ENCODE measurements around the gene DCDC2C.
"Not testable (repeated sequence)": the region's sequence is repeated elsewhere in the genome, so short reads cannot be mapped to it uniquely, and the experiment has no call there.

DCDC2C gene, protein sequence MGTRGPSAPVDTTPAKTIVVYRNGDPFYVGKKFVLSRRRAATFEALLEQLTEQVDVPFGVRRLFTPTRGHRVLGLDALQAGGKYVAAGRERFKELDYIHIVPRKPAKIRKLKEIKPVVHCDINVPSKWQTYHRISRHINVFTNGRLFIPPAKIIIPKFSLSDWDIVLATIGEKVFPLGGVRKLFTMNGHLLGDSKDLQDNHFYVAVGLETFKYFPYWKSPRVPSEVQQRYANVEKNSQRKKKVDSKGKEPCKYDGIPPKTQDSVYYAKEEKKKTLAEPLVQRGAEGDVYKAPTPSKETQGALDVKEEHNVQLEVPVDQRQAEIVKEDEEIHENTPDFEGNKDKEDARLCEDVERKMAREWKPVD

DNA sequence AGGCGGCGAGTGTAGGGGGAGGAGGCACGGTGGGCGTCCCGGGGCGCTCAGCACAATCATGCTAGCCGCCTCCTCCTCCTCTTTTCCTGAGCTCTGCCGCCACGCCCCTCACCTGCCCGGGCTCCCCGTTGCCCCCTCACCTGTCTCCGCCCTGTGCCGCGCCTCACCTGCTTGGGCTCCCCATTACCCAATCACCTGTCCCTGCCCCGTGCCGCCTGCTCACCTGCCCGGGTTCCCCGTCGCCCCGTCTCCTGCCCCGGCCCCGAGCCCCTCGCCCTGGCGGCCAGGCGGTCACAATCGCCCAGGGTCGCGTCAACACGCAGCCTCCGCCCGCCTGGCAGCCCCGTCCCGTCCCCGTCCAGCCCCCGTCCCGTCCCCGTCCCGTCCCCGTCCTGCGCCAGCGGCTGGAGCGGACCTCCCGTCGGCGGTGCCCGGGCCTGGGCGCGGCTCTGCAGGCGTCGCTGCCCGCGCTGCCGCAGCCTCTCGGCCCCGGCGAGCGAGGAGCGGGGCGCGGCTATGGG is at the start of gene DCDC2C:
TSS of gene DCDC2C (plus strand) at position 340 of the 521 bp plus-strand sequence. CDS start at position 517, 177 bp downstream.
- no peak for DNase-seq (ENCODE audit: low read depth in 2 of 2, low spot score in 1 of 2)

DNA sequence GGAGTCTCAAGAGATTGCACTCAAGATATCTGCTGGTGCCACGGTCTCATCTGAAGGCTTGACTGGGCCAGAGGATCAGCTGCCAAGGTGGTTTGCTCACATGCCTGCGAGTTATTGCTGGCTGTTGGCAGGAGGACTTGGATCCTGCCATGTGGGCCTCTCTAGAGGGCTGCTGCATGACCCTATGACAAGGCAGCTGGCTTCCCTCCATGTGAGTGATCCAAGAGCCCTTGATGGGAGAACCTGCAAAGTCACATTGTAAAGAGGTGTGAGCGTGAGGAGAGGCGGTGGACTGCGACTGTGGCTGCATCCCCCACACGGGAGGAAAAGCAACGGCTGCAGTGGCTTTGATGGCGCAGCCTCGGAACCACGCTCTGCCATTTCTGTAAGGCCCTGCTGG is 49.4 kb upstream of the DCDC2C start:
- no peak for DNase-seq (ENCODE audit: low read depth in 2 of 2, low spot score in 1 of 2)

DNA sequence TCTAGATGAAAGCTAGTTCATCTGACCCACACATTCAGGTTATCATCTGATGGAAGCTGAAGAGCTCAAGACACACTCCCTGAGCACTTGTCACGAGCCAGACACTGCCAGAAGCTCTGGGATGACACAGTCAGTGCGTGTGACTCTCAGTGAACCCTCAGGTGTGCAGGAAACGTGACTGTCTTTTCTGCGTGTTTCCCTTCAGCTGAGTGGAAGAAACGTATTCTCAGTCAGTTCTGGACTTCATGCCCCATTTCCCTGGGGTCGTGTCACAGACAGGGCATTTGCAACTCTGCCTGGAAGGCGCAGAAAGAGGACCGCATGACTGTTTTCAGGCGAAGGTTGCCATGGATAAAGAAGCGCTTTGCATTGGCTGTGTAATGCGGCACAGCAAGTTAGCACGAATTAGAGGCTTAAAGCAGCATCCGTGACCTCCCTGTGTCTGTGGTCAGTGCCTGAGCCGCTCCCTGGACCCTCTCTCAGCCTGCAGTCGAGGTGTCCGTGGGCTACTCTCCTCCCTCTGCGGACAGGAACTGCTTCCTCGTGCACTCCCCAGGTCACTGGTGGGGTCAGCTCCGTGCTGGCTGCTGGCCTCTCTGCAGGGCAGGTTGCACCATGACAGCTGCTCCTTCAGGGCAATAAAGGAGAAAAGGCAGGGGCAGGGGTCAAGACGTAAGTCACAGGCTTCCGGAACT is 48.7 kb upstream of the DCDC2C start:
- DNase-seq (ENCODE audit: low read depth in 2 of 2, low spot score in 1 of 2) = no peak

DNA sequence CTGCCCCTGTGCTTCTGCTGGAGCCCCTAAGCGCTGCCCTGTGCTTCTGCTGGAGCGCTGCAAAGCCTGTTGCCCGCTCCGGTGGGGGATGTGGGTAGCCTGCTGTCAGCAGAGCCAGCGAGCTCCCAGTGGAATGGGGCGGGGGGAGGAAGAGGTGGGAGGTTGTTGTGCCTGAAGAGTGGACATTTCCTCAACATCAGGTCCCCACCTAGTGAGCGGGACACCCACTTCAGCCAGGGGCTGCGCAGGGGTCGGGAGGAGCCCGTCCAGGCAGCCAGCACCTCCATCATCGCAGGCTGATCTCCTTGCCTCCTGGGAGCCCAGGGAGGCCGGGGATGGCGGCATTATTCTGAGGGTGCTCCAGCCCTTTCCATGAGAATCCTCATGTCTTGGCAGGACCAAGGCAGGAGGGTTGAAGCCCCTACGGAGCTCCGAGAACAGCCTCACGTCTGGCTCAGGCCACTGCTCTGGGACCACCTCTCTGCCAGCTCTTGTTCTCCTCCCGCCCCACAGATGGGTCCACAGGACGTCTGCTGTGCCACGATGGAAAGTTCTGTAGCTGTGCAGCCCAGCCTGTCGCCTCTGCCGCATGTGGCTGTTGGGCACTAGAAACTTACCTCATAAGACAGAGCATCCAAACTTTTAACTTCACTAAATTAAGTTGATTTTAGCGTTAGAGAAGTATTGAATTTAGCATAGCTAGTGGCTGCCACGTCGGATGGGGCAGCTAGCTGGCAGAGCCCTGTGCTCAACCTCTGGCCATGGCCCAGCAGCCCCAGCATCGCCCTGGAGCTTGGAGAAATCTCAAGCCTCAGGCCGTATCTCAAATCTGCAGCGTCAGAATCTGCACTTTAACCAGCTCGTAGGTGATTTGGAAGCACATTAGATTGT is 47.3 kb upstream of the DCDC2C start:
- no peak for DNase-seq (ENCODE audit: low read depth in 2 of 2, low spot score in 1 of 2)

DNA sequence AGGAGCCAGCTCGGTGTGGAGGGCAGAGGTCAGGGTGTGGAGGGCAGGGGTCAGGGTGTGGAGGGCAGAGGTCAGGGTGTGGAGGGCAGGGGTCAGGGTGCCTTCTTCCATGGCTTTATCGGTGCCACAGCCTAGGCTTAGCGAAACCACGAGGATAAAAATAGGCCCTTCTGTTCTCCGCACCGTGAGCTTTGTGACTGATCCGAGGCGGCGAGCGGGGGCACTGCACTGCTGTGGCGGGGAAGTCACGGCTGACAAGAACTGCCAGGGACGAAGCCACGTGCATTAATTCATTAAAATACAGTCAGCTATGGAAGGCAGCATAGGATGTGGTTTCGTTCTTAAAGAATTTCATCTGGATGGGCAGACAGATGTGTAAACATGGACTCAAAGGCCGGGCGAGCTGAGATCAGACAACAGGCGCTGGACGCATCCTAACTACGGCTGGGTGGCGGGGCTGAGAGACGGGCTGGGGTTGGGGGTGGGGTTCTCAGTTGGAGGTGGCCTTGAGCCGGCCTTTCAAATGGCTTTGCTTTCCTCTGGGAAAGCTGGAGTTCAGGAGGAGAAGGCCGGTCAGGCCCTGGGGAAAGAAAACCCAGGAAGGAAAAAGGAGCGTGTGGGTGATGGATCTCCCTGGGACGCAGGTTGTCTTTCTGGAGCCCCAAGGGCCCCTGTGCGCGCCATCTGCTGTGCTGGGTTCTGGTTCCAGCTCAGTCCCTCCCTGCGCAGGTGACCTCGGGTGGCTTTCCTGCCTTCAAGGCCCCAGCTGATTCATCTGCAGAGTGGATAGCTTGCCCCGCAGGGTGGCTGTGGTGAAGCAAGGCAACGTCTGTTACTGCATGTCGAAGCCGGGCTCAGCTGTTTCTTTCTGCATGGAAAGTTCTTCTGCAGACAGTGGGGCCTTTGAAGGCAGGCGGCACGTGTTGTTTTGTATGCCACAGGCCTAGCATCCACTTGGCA is 46.3 kb upstream of the DCDC2C start:
- no peak for DNase-seq (ENCODE audit: low read depth in 2 of 2, low spot score in 1 of 2)

DNA sequence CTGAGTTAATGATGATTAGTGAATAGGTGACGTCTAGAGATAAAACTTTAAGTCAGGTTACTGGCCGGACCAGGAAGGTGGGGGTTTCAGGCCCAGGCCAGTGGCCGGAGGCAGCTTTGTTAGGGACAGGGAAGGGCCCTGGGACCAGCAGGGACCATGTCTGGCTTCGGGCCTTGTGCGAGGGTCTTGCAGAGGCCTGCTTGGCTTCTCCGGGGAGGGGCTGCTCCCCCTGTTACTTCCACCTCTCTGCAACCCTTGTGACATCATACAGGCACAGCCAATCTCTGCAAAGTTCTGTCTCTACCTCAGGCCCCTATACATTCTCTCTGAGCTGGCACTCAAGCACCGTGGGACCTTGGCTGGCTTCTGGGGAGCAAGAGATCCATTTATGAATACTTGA is 45.5 kb upstream of the DCDC2C start, which contains the start of gene ALLC:
TSS of gene ALLC (plus strand) at position 320 of the 400 bp plus-strand sequence. CDS start 12,958 bp downstream, outside the sequence.
- DNase-seq (ENCODE audit: low read depth in 2 of 2, low spot score in 1 of 2) = no peak

DNA sequence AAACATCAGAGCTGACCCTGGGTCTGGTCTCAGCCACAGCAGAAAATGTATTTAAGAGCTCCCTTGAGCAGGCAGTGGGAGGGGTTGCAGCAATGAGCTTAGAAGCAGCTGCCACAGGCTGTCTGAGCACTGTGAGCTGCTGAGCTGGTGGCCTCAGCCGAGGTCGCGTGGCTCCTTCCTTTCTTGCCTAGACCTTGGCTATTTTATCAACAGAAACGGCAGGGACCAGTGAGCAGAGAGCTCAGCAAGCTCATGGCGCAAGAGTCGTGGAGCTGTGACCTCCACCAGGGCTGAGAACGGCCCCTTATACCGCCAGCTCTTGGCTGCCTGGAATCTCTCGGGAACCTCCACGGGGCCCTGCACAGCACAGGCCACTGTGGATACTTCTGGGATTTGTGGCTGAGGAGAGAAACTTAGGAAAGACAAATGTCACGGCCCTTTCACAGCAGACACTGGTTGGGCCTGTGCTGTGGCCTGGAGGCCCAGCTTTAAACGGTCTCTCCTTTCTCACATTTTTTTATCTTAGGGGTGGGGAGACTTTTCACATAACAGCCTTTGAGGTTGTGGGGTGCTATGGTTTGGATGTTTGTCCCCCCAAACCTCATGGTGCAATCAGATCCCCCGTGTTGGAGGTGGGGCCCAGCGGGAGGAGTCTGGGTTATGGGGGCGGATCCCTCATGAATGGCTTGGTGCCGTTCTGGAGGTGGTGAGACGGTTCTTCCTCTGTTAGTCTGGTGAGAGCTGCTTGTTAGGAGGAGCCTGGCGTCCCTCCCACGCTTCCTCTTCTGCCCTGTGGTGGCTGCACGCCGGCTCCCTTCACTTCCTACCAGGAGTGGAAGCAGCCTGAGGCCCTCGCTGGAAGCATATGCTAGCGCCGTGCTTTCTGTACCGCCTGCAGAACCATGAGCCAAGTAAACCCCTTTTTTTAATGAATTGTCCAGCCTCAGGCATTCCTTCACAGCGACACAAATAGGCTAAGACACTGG is 43.6 kb upstream of the DCDC2C start:
- DNase-seq (ENCODE audit: low read depth in 2 of 2, low spot score in 1 of 2) = no peak

DNA sequence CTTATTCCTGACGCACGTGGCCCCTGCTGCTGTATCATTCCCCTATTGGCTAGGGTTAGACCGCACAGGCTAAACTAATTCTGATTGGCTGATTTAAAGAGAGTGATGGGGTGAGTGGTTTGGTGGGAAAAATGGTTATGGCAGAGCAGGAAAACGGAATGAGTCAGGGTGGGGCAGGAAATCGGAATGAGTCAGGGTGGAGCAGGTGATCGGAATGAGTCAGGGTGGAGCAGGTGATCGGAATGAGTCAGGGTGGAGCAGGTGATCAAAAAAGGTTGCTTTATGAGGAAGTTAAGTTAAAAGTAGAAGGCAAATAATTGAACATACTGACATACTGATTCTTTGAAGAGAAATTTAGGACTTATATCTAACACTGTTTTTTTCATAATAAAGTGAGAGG is 42.7 kb upstream of the DCDC2C start:
- DNase-seq (ENCODE audit: low read depth in 2 of 2, low spot score in 1 of 2) = not testable (repeated sequence)

DNA sequence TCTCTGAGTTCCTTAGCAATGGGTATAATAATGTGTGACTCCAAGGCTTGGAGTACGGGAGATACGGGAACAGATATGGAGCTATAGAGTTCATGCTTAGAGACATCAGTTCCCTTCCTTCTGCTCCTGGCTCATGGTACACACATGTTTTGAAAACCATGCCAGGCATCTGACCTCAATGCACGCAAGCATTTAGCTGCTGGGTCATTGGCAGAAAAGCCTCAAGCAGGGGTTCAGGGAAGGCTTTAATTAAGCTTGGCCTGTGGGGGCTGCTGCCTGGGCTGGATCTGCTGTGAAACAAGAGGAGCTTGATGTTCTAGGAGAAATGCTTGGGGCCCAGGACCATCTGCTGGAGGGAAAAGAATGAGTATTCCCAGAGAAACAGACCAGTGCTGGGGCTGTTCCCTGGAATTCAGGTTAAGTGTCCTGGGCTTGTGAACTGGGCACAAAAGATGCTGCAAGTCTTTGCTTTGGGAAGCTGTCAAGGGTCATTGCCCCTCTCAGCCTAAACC is 42.2 kb upstream of the DCDC2C start:
- no peak for DNase-seq (ENCODE audit: low read depth in 2 of 2, low spot score in 1 of 2)

DNA sequence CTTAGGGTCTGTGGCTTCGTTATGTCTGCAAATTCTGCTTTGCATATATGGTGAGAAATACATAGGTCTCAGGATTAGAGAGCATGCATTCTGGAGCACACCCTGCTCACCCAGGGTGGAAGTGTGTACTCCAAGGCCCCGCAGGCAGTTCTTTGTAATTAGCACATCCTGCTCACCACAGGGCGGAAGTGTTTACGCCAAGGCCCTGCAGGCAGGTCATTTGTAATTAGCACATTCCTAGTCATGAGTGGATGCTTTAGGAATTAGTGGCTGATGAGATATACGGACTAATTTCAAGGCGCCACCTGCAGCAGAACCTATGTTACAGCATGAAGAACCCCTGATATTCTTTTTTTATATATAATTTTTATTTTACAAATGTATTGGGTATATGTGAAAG is 41.1 kb upstream of the DCDC2C start:
- no peak for DNase-seq (ENCODE audit: low read depth in 2 of 2, low spot score in 1 of 2)

DNA sequence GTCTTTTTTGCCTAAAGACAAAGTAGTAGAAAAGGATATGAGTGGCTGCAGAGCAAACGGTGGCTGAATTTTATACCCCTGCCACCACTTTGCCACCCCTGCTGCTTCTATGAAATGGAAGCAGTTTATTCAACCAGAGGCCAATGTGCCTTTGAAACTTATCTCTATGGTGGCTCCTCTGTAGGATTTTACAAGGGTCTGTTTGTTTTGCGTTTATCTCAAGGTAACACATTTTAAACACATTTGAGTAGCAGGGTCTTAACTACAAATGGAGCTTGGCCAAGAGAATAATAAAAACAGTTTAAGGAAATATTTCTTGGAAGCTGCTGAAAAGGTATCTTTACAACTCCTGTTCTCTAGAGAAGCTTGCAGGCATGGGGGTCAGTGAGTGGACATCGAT is 39.3 kb upstream of the DCDC2C start:
- DNase-seq (ENCODE audit: low read depth in 2 of 2, low spot score in 1 of 2) = no peak

DNA sequence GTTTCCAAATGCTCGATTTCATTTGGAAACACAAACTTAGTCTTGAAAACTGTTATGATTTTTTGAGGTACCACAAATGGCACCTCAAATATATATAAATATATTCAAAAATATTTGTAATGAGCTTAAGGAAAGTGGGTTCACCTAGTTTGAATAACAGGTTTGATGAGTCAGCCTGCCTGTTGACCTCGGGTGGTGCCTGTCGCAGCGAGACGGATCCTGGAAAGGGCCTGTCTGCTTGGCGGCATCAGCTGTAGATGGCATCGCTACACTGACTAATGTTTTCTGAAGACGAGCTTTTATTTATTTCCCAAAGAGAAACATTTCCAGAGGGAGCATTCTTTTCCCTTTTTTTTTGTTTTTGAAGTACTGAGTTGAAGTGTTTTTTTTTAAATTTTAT is 38.5 kb upstream of the DCDC2C start:
- no peak for DNase-seq (ENCODE audit: low read depth in 2 of 2, low spot score in 1 of 2)

DNA sequence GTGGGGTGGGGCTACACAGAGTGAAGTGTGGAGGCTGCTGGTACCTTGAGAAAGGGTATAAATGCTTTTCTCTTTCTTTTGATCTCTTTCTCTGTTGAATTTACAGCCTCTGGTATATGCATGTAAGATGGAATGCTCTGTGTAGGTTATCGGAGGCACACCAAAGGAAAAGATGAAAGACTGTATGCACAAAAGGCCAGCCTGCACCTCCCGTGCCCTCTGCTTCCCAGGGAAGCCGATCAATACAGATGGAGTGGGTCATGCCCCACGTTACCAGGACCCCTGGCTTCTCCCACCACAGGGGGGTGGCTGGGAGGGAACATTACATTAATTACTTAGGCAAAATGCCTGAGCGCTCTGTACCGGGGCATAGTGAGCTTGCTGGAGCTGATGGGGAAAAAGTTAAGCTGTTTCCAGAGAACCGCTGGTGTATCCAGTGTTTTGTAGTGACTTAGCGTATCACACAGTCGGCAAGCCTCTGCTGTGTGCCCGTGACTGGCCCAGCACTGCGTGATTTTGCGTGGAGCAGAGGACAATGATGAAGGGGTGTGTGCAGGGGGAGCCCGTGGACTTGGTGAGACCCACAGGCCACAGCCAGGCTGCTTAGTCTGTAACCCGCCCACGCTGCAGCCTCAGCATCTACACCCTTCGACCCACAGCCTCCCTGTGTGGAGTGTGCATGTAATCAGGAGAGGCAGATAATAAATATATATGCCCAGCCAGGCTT is 37.3 kb upstream of the DCDC2C start:
- DNase-seq (ENCODE audit: low read depth in 2 of 2, low spot score in 1 of 2) = no peak

DNA sequence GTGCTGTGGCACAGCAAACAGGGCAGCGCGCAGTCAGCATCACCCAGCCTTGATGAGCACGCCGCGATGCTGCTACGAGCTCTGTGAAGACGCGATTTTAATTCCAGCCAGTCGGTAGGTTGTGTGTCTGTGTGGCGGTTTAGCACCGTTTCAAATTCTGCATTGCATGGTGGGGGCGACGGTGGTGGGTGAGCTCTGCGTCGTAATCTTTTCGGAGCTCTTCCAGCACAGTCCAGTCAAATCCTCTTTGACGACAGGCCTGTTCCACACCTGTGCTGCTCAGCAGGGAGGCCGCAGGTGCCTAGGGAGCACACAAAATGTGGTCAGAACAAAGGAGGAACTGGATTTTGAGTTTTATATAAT is 36.8 kb upstream of the DCDC2C start:
- DNase-seq (ENCODE audit: low read depth in 2 of 2, low spot score in 1 of 2) = no peak

DNA sequence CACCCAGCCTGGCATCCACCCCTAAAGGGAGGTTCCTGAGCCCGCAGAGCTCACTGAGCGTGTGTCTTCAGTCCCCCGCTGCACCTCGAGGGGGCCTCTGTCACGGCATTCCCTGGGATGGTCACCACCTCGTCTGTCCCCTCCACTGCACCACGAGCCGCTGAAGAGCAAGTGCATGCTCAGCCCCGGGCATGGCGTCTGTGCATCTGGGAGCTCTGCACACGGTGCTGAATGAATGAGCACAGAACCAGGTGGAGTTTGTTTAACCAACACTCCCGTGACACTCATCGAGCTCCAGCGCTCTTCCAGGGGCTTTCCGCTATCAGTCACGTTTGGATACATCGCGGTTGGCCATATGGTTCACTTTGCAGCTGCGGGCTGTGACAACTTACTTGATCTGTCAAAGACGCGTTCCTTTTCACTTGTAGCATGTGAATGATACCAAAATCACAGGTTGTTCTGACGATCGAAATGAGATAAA is 36.2 kb upstream of the DCDC2C start:
- no peak for DNase-seq (ENCODE audit: low read depth in 2 of 2, low spot score in 1 of 2)

DNA sequence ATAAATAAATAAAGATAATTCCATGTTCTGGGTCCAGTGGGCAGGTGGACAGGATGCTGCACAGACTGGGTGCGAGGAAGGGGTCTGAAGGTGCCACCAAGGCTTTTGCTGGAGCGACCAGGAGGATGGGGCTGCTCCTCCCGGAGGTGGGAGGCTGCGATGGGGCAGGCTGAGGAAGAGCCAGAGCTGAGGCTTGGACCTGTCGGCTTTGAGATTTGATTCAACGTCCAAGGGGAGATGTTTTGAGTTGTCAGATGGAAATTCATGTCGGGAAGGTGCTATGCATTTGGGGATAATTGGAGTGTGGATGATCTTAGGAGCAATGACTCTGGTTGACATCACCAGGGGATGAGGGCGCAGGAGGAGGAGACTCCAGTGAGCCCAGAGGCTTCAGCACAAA is 33.7 kb upstream of the DCDC2C start:
- DNase-seq (ENCODE audit: low read depth in 2 of 2, low spot score in 1 of 2) = no peak

DNA sequence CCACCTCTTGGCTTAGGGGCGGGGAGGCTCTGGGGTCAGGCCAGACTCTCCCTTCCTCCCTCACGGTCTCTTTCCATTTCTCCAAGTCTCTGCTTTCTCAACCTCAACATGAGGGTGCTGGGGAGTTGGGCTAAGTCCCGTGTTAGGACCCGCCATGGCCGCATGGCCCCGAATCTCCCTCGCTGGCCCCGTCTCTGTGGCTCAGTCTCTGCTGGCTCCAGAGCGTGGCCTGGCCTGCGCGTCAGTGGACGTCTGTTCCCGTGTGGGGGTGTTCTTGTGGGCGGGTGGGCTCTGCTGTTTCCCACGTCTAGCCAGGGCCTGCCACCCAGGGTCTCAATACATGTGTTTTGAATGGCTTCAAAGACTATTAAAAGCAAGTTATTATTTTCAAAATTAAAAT is 33.0 kb upstream of the DCDC2C start:
- DNase-seq (ENCODE audit: low read depth in 2 of 2, low spot score in 1 of 2) = no peak

DNA sequence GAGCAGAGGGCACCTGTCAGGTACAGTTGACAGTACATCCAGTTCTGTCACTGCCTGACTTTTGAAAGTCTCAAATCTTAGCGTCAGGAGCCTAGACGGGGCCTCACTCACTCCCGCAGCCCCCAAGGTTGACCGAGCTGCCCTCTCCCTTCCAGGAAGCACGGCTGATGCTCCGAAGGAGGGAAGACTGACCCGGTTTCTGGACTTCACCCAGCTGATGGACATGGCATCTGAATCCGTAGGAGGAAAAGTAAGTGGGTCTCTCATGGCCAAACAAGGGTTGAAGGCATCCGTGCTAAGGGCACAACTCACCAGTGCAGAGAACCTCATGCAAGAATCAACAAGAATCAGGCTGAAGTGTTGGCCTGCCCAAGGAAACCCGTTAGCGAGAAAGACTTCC is 32.4 kb upstream of the DCDC2C start:
- no peak for DNase-seq (ENCODE audit: low read depth in 2 of 2, low spot score in 1 of 2)
